AG08396 (cell line): ENCODE data around the gene GPC3.
A peak's percentile ranks its signal among the peaks of the same experiment; 100 is the strongest.
"Not testable (repeated sequence)": the region's sequence is repeated elsewhere in the genome, so short reads cannot be mapped to it uniquely, and the experiment has no call there.

Source experiments
- DNase-seq: peaks from one replicate; pipeline ENCODE4 v3.0.0; 2012; ENCODE audit warnings: low spot score, mixed read lengths

Gene GPC3

DNA sequence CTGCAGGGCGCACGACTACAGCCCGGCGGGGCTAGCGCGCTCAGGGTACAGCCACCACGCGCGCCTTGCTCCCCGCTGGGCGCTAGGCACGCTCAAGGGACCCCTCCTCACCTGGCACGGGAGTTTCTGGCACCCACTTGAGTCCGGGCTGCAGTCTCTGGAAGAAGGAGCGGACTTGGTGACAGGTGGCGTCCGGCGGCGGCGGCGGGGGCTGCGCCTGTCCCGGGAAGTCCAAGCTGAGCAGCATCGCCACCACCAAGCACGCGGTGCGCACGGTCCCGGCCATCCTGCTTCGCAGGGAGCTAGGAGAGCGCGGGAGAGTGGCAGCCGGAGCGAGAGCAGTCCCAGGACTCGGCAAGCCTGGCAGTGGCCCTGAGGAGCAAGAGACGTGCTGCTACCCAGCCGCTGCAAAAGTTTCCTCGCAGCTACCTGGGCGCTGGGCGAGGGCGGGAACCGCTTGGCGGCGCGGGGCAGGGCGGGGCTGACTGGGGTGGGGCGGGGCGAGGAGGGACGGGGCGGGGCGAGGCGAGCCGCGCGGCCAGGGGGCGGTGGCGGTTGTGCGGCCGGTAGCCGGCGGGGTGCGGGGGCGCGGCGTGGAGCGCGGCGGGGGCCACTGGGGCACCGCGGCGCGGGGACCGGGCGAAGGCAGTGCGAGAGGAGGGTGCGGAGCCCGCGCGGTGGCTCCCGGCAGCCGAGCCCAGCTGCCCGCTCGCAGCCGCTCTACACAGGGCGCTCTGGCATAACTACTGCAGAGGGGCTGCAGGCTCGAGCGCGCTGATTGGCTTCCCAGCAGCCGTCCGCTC lies at the start of gene GPC3:
Gene GPC3 (minus strand): TSS at position 431 of the 803 bp plus-strand sequence.
- peak; percentile 31 for DNase-seq

DNA sequence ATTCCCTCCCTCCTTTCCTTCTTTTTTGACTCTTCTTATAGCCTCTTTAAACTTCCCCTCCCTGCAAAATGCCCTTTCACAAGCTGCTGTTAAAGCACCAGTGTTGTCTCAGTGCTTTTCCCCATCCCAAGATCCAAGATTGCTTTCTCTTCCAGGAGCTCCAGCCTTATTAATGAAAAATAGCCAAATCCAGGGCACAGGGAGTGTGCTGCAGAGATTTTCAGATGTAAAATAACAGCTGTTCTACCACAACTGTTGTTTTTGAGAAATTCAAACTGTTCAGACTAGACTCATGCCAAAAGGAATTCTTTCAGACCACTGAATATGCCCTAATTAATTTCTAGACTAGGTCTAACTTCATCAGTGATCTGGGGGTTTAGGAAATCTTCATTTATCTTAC lies 47.0 kb upstream of the GPC3 start:
- DNase-seq, result no peak

DNA sequence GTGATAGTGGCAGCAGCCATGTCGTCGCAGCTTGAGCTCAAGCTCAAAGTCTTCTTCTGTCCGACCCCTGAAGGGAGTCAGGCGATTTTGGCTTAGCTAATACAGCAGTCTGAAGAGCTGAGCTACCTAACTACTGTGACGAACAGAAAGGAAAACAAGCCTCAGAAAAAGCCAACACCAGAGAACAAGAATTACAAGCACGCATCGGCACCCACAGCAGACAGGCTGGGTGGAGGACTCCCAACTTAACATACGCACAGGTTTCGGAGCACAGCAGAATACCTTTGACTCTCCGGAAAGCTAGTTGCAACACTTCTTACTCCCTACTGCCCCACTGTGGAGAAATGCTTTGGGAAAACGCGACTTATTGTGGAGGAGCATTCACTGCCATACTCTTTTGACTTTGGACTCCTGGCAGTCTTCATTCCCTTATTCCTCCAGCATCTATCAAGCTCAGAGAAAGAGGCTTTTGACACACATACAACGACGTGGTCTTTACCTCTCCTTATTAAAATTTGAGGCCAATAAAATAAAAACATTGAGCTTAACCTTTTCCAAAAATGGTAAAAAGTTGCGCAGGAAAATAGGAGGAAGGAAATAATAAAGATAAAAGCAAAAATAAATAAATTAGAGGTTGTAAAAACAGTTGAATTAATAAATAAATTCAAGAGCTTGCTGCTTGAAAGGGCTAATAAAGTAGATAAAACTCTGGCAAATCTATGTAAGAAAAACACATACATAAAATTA lies 41.3 kb upstream of the GPC3 start:
- DNase-seq, result peak; percentile 9

DNA sequence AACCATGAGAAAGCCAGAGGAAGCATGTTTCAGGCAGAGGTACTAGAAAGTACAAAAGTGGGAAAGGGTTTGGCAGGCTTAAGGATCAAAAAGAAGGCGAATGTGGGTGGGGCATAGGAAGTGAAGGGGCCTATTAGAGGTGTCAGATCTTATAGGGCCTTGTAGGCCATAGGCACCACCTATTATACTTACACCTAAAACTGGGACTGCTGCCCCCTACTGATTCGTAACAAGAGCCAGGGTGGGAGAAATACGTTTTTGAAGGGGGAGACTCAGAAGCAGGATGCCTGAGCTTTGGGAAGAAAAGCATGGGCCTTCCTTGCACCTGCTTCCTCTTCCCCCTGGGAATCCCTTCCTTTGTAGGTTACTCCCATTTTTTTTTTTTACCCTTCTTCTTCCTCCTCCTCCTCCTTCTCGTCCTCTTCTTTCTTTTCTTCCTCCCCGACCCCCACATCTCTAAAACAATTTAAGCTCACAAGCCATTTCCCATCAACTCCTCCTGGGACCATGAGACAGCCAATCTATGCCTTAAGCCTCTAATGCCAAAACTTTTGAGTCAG lies 40.7 kb upstream of the GPC3 start:
- no peak for DNase-seq

DNA sequence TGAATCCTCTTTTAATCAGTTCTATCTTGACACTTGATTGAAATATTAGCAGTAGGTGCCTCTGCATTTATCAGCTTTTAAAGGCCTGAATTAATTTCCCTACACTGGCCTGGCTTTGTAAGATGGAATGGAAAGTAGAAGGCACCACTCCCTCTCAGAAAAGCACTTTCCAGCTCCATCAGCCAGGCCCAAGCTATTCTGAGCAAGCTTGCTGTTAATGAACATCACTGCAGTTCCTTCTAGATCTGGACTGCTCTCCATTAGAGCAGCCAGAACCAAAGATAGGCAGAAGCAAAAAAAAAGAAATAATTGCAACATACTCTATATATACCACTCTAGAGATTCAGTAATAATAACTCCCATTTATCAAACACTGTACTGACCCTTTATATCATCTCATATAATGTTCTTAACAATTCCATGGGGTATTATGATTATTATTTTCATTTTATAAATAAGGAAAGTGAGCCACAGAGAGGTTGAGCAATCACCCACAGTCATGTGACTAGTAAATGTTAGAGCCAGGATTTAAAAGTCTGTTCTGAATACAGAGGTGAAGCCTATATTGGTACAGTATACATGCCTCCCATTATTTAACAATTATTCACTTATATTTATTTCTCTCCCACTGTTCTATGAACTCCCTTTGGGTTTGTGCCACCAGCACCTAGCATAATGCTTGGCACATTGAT lies 39.4 kb upstream of the GPC3 start:
- DNase-seq, result no peak

DNA sequence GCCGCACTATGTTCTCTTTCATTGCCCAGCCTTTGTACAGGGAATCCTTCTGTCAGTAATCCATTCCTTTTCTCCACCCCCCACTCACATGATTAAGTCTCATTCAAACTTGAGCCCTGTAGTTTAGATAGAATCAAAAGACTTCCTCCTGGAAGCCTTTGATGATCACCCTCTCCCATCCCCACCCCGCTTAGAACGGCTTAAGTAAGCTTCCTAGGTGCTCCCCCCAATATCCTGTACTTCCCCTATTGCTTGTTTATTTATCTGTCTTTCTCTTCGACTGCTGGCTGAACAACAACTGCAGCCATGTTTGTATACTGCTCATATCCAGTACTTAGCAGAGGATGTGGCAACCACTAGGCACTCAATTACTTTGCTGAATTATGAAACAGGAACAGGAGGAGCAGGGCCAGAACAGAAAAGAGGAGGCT lies 38.5 kb upstream of the GPC3 start:
- DNase-seq, result no peak

DNA sequence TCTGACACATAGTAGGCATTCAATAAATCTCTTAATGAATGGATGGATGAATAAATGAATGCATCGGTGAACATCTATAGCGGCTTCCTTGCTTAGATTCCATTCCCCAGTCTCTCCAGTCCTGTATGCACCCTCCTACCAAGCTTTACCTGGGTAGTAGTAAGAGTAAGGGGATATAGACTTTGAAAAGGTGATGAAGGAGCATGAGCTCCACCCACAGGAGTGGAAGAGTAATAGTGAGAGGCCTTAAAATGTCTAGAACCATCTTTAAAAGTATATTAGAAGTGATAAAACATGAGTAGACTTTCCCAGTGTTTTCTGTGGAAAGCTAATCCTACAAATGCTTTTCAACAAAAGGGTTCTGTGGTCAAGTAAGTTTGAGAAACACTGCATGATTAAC lies 35.5 kb upstream of the GPC3 start:
- DNase-seq, result no peak

DNA sequence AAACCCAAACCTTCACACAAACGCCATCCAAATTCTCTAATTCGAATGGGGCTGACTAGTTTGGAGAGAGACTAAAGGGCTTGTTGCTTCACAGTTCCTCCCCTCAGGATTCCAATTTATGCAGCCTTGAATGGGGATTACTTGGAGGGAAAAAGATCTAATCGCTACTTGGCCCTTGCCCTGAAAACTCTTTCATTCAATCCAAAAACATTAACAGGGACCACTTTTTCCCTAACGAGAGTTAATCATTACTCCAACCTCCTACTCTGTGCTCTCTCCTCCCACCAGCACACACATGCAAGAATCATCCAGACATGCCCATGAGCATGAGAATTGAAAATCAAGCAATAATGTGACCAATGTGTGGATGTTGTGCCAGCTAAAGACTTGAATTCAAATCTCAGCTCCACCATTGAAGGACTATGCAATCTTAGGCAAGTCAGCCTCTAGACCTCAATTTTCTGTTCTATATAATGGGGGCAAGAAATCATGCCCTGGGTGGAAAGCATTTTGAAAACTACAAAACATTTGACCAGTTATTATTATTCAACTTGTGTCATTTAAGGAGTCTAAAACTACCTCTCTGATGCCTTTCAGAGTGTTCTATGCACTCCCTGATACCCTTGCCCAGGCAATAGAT lies 34.3 kb upstream of the GPC3 start:
- DNase-seq, result no peak

DNA sequence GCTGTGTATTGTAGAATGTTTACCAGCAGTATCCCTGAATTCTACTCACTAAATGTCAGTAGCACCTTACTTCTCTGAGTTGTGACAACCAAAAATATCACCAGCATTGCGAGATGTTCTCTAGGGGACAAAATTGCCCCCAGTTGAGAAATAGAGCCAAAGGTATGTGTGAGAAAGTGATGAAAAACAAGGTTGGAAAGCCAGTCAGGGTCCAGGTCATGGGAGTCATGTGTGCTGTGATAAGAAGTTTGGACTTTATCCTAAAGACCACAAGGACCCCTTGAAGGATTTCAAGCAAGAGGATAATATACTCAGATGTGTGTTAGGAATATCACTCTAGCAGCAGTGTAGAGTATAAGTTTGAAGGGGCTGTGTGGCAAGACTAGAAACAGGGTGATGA lies 30.9 kb upstream of the GPC3 start:
- DNase-seq, result not testable (repeated sequence)

DNA sequence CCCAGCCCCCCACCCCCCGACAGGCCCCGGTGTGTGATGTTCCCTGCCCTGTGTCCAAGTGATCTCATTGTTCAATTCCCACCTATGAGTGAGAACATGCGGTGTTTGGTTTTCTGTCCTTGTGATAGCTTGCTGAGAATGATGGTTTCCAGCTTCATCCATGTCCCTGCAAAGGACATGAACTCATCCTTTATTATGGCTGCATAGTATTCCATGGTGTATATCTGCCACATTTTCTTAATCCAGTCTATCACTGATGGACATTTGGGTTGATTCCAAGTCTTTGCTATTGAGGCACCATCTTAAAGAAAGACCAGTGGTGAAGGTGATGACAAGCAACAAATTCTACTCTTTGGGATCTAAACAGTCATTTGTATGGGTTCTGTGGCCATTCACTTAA lies 30.1 kb upstream of the GPC3 start:
- DNase-seq, result not testable (repeated sequence)

DNA sequence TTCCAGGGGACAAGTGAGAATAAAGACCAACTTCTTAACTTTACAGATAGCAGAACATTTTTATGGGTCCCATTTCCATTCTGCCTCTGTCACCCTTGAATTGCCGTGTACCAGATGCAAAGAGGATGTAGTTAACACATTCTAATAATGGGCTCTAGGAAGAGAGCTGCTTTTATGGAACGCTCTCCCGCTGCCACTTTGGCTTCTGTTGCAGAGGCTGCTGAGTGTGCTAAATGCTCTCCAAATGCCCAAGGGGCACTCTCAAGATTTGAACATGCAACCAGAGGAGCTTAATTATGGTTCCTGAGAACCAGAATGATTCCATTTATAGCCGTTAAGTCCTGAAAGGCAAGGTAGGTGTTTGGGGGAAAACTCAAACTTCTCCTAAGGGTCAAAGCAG lies 28.1 kb upstream of the GPC3 start:
- no peak for DNase-seq

DNA sequence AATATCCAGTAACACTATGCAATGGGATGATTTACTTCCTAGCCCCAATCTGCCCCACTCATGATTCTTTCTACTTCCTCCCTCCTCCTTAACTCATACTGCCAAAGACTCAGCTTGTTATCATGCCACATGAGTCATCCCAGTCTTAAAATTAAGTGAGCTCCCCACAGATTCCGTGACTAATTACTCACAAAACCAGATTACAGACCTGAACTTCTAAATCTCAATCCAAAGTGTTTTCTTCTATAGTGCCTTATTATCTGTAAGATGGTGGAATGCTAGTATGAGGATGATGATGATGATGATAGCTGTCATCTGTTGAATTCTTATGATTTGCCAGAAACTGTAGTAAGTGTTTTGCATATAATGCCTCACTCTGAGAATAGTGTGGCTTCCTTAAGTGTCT lies 27.7 kb upstream of the GPC3 start:
- DNase-seq, result no peak

DNA sequence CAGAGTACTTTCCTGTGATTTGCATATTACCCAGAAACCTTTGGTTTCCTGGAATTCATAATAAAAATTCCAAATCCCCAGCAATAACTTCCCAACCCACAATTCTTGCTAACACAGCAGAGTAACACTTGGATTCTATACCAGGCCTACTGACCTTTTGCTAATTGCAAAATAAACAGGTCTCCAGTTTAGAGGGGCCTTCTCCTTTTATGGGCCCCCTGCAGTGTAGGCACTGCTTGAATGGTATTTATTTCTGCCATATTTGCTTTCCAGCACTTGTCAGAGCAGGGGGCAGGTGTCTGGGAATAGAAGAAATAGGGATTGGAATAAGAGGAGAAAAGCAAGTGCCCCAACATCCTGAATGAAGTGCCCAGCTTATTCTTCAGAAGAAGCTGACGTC lies 25.3 kb upstream of the GPC3 start:
- DNase-seq, result no peak

DNA sequence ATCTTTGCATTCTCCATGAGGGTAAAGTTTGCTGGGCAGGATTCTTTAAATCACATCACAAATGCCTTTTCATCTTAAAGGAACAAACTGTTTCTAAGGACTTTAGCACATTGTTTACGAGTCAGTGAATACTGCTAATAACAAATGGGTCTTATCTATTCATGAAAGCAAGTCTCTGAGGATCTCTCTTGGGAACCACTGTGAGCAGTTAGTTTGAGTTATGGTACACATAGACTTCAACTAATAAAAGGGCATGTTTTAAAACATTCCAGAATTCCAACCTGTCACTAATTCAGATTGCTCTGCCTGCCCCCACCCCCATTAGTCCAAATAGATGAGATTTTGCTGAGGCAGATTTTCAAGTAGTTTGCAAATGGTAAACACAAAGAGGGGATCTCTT lies 22.3 kb upstream of the GPC3 start:
- DNase-seq, result no peak

DNA sequence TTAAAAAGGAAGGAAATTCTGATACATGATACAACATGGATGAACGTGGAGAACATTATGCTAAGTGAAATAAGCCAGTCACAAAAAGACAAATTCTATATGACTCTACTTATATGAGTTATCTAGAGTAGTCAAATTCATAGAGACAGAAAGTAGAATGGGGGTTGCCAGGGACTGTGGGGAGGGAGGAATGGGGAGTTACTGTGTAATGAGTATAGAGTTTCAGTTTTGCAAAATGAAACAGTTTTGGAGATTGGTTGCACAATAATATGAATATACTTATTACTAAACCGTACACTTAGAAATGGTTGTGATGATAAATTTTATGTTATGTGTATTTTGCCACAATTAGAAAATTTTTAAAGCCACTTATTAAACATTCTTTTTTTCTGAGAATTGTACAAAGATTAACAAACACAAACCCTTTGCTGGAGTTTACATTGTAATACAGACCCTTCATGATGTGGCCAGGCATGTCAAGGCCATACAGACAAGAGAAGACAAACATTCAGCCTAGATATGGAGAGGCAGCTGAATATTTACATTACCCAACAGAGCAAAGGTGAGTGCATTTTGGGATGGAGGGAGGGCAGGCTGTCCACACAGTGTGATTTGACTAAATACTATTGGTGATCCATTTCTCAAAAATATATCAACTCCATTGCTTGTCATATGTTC lies 21.2 kb upstream of the GPC3 start:
- no peak for DNase-seq

DNA sequence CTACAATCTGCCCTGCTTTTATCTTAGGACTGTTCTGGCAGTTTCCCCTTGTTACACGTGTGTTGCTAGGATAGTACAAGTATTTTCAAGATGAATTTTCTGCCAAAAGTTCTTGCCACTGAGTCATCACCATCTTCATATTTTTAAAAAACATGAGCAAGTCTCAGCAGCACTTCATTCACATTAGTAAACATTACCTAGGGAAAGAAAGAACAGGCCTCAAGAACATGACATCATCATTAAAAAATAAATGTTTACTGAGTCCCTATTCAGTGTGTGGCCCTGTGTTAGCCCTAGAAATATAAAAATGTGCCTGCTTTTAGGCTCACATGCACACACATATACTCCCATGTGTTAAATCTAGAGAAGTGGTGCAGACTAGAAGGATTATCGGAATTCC lies 18.7 kb upstream of the GPC3 start:
- no peak for DNase-seq

DNA sequence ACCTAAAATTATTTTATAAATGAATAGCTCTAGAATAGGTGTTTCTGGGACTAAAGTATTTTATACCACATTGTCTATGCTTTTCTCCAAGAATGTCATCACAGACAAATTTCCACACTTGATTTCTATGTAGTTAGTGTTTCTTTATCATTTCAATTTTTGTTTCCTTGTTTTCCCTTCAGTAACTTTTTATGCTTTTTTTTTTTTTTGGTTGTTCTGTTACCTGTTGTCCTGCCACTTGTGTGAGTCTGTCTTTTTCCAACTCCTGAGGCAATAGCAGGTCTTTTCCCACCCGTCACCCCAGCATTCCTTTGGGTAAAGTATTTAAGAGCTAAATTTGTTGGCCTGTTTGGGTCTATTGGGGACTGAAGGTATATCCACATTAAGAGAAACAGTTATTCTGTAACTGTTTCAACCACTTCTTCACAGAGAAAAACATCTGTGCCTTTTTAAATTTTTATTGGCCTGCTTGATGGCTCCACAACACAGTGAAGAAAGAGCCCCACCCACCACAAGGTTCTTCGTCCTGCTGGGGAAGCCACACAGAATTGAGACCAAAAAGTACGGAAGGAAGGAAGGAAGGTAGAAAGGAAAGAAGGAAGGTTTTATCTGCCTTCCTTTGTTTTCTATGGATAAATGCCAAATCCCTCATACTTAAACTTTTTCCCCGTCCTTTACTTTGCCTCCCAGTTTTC lies 17.7 kb upstream of the GPC3 start:
- no peak for DNase-seq

DNA sequence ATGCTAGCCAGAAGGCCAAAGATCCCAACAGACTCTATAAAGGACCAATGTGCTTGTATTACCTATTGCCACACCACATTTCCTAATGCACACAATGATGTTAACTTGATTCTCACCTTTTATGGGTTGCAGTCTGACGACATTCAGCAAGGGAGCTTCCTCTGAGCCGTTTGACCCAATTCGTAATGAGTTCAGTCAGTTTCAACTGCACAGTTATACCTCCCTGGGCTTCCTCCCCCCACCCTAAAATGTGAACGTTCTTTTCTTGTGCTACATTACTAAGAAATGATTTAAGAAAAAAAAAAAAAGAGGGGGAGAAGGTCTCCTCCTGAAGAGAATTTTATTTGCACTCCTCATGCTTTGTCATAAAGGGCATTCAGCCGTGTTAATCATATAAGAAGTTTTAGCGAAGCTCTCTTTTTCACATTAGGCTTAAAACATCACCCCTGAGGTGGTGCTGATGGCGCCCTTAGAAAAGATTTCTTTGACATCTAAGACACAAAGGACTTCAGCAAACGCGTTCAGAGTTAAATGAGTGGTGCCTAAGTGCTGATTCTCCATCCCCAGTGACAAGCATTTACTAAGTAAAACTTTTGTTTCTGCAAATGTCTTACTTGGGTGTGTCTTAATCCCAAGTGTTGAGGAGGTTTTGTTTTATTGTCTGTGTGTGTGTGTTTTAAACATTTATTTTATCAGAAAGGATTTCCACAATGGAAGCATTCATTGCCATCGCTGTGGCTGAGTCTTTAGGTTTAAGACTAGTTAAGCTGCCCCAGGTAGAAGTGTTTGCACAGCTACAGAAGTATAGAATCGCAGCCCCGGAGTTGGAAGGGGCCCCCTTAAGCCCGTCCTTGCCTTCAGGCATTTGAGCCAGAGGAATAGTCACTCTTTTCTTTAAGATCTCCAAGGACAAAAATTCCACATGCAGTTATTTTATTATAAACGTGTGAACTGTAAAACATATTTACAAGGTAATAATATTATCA lies 15.2 kb upstream of the GPC3 start:
- no peak for DNase-seq

DNA sequence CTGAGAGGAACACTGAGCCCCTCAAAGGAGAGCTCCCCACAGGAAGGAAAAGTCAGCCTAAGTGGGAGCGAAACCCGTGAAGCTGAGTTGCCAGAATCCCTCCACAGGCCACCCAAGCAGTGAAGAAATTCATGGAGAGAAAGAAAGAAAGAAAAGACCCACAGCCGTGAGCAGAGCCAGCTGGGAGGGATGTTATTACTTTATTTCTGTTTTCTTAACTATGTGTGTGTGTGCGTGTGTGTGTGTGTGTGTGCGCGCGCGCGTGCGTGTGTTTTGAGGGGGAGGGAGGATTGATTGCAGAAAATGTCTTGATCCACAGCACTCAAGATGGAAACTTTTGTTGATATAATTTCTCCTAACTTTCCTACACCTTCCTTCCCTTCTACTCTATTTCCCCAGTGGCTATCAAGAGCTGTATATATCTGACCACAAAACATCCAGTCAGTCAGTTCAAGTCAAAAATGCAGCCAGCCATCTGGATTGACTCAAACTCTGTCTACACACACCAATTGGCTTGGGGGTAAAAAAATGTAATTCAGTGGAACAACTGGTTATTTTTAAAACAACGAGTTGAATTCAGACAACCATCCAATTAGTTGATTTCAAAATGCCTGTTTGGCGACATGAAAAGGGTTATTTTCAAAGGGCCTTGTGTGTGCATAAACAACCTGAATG lies 13.8 kb upstream of the GPC3 start:
- DNase-seq, result no peak
